ENCODE measurements around the gene CRY2. TPM values are rescaled to one million over a fixed set of nuclear protein-coding genes. Genes with fewer than 3 reads are reported as not detected.

CRY2 gene
- total RNA-seq, result 10 to 100 TPM in 3 of 4 donors, 1 to 10 TPM in 1; 5.6 to 21.0 (median 13.4) TPM

DNA sequence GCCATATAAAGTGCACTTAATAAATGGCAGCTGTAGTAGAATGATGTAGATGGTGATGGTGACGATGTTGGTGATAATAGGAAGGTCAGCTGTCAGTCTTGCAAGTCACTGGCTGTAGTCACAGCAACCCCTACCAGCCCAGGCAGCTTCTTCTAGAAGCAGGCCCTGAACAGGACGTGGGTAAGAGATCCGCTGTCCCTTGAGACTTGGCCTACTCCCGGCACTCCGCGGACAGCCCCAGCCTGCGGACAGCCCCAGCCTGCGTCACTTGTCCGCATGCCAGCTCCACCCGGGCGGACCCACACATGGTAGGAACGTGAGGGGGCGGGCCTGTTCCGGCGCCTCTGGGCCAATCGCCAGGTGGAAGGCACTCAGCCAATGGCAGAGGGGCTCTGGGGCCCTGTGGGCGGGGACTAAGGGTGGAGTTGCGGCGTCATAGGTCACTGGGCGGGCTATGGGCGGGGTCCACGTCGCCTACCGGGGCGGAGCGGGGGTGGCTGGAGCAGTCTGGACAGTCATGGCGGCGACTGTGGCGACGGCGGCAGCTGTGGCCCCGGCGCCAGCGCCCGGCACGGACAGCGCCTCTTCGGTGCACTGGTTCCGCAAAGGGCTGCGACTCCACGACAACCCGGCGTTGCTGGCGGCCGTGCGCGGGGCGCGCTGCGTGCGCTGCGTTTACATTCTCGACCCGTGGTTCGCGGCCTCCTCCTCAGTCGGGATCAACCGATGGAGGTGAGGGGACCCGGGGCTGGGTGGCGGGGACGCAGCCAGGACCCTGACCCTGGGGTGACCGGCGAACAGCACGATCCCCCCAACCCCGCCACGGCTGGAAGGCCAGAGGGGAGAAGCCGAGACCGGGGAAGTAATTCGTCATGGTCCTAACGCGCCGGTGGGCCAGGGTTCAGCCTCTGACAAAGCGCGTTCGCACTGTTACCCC lies at the start of gene CRY2:
Gene CRY2 (plus strand): TSS at position 502 of the 937 bp plus-strand sequence. CDS start 16 bp downstream, at position 518.
- WGBS, 2 donors, result 0% methylated on average over 1 to 4 of the region's 75 CpGs
- intact Hi-C loops (cut with DNase I), result no loop called here
- peak within 1 kb of the TSS; percentile 77 to 91 (median 90) for H3K4me3 ChIP-seq

DNA sequence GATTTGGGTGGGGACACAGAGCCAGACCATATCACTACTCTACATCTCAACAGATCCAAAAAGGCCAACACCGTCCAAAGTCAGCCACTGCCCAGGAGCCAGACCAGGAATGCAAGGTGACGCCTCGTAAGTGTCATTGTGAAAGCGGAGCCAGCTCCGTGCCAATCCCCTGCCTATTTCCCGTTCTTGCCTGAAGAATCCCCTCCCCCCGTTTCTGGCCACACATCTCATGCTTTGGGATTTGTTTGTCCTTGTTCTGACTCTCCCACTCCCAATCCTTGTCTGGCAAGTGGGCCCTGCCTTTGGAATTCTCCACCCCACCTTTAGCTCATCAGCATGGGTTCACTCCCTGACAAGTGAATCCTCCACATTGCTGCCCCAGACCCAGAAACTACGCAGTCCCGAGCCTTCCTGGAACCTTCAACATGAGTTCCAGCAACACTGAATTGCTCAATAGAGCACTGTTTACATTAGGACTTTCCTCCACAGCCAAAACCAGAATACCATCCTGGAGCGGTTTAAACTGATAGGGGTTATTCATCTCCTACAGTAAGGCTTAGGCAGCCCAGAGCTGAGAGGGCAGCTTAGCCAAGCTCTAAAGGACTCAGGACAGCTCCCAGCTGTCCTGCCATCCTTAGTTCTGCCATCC lies 48.4 kb upstream of the CRY2 start:
- WGBS, 2 donors, result 78 to 80% methylated on average over 9 to 10 of the region's 10 CpGs
- TF ChIP-seq CTCF (IDR thresholded peaks at IDR 0.05) (no peak), POLR2A (IDR thresholded peaks at IDR 0.05) (no peak)
- peaks cover 7 to 26% (median 8%) of the 10 kb centered on the region in 3 donors for H3K4me1 ChIP-seq
- H3K27me3 ChIP-seq, result no peaks in the 10 kb centered on the region
- no peak overlapping the region for H3K4me3 ChIP-seq
- DNase-seq, result no peak
- no peaks in the 10 kb centered on the region for H3K36me3 ChIP-seq
- no peaks in the 10 kb centered on the region for H3K9me3 ChIP-seq
- intact Hi-C loops (cut with DNase I), result no loop called here
- H3K27ac ChIP-seq, result peak overlapping the region in 1 of 4 donors; percentile 72

More for the DNA sequence above, at the start of gene CRY2:
- H3K27ac ChIP-seq, result peak within 1 kb of the TSS; percentile 95 to 96 (median 96)
- no peaks in the 10 kb centered on the region for H3K27me3 ChIP-seq
- TF ChIP-seq POLR2A (IDR thresholded peaks at IDR 0.05) (peak in 3 of 4 donors; percentile 69 to 98 (median 98)), CTCF (IDR thresholded peaks at IDR 0.05) (no peak)
- DNase-seq, result peak; percentile 97
- no peaks in the 10 kb centered on the region for H3K36me3 ChIP-seq
- H3K4me1 ChIP-seq, result peaks cover 14 to 65% (median 15%) of the 10 kb centered on the region in 3 donors
- no peaks in the 10 kb centered on the region for H3K9me3 ChIP-seq

DNA sequence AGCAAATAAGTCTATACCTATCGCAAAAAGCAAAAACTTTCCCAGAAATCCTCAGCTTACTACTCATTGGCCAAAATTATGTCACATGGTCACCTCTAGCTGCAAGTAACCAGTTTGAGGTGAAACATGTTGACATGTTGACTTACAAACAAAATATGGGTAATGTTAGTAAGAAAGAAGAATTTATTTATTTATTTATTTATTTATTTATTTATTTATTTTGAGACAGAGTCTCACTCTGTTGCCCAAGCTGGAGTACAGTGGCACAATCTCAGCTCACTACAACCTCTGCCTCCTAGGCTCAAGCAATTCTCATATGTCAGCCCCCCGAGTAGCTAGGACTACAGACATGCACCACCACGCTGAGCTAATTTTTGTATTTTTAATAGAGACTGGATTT lies 47.7 kb upstream of the CRY2 start:
- Histone ChIP-seq H3K36me3 (no peaks in the 10 kb centered on the region), H3K27me3 (no peaks in the 10 kb centered on the region), H3K4me3 (no peak overlapping the region), H3K27ac (no peak overlapping the region), H3K4me1 (peaks cover 7 to 30% (median 9%) of the 10 kb centered on the region in 3 donors), H3K9me3 (no peaks in the 10 kb centered on the region)
- TF ChIP-seq CTCF (IDR thresholded peaks at IDR 0.05) (no peak), POLR2A (IDR thresholded peaks at IDR 0.05) (no peak)
- WGBS, 2 donors, result 87 to 98% methylated on average over 3 of the region's 3 CpGs
- intact Hi-C loops (cut with DNase I), result no loop called here
- DNase-seq, result no peak

GRCh38 chr11:45800261-45800660 lies 47.0 kb upstream of the CRY2 start:
- Histone ChIP-seq H3K27ac (no peak overlapping the region), H3K36me3 (no peaks in the 10 kb centered on the region), H3K4me1 (peaks cover 7 to 30% (median 9%) of the 10 kb centered on the region in 3 donors), H3K4me3 (no peak overlapping the region), H3K27me3 (no peaks in the 10 kb centered on the region), H3K9me3 (no peaks in the 10 kb centered on the region)
- whole genome bisulfite sequencing, 2 donors, result 84 to 96% methylated on average over 2 of the region's 2 CpGs
- intact Hi-C loops (cut with DNase I), result no loop called here
- no peak for TF ChIP-seq CTCF (IDR thresholded peaks at IDR 0.05)
- no peak for TF ChIP-seq POLR2A (IDR thresholded peaks at IDR 0.05)
- DNase-seq, result no peak

Data from esophagus squamous epithelium (tissue), 5 donors.